NCI-H1436 (cell line): ENCODE data around the gene GALE.
"Not testable (repeated sequence)": the region's sequence is repeated elsewhere in the genome, so short reads cannot be mapped to it uniquely, and the experiment has no call there.

Experiments used
- DNase-seq: peaks from one replicate; lab custom pipeline; 2025; lab: John Stamatoyannopoulos, UW

GALE gene

DNA sequence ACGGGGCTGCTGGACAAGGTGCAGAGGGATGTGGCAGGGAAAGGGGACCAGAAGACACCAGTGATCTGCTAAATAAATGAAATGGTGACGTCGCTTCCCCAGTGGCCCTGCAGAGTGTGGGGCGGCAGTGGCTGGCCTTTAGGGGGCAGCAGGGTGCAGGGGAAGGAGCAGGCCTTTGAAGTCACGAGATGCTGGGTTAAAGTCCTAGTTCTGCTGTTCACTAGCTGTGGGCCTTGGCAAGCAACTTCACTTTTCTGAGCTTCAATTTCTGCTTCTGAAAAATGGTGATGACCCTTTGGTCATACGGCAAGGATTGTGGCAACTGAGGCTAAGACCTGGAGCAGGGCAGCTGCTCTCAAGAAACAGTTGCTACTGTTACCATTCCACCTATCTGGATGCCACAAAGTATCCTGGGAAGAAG, 9.2 kb upstream of the GALE start:
- peak; percentile 38 for DNase-seq

DNA sequence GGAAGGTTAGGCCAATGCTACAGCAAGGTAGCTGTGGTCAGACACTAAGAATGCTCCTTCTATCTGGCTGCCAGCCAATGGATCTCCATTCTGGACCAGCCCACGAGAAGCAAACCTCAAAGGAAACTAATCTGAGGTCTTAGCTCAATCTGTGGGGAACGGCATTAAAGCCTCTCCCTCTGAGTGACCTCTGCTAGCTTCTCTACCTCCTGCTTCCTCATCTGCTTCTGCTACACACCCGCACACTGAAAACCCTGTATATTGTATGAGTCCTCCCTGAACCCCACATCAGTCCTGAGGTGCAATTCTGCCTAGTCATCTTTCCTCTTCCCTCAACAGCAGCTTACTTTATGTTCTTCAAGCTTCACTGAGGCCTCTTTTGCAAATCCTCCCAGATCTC, 6.9 kb upstream of the GALE start:
- DNase-seq = no peak

DNA sequence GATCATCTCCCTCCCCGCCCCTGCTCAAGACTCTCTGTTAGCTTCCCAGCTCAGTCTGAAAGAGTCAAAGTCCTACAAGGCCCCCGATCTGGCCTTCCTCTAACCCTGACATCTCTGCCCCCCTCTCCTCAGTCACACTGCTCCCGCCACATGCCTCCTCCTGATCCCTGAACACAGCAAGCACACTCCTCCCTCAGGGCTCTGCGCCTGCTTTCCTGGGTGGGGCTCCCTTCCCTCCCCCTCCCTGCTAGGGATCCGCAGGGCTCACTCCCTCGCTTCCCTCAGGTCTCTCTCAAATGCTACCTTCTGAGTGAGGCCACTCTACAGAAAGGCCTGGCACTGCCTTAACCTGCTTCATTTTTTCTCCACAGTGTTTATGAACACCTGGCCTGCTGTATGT, 5.7 kb upstream of the GALE start:
- DNase-seq = no peak

DNA sequence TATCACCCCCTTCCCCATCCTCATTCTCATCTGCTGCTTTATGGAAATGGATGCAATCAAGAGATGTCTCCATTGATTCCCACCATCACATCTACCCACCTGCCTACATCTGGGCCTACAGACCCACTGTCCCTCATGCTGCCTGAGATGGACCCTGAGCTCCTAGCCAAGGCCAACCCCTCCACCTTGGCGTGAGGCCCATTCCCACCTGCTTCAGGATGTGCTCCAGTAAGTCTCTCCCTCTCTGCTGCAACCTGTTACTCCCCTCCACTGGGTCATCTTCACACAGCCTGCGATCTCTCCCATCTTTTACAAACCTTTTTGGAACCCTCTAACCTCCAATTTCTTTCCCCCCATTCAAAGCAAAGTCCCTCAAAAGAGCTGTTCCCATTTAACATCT, 4.5 kb upstream of the GALE start:
- no peak for DNase-seq

DNA sequence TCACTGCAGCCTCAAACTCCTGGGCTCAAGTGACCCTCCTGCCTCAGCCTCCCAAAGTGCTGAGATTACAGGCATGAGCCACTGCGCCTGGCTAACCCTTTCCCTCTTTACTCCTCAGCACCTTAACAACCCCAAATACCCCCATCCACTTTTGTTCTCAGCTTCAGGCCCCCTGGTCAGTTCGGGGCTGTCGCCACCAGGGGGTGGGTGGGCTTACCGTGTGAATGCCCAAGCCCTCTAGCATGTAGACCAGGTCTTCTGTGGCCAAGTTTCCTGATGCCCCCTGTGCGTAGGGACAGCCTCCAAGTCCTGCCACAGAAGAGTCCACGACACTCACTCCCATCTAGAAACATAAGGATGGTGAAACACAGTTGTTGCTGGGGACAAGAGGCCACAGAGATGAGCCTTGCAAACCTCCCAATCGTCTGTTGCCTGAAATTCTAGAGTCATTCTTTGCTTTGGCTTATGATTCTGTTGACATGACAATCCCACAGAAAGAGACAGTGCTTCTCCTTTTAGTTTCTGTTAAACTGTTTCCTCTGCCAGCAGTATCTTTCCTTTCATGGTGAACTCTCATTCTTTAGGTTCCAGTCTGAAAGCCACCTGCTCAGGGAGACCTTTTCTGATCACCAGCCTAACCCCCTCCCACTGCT, 3.8 kb upstream of the GALE start:
- DNase-seq = no peak

DNA sequence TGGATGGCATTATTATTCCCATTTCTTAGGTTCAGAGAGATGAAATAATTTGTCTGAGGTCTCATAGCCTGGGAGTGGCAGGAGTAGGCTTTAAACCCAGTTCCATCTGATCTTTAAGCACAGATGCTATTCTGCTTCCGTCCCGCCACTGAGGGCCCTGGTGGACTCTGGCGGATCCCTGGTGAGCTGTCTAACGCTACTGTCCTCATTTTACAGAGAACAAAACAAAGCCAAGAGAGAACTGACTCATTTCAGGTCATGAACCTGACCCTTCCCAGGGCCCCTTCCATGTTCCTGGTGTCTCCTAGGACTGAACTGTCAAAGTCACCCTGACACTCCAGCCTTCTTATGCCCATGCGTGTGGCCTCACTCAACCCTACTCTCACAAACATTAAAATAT, 3.1 kb upstream of the GALE start:
- DNase-seq = no peak

DNA sequence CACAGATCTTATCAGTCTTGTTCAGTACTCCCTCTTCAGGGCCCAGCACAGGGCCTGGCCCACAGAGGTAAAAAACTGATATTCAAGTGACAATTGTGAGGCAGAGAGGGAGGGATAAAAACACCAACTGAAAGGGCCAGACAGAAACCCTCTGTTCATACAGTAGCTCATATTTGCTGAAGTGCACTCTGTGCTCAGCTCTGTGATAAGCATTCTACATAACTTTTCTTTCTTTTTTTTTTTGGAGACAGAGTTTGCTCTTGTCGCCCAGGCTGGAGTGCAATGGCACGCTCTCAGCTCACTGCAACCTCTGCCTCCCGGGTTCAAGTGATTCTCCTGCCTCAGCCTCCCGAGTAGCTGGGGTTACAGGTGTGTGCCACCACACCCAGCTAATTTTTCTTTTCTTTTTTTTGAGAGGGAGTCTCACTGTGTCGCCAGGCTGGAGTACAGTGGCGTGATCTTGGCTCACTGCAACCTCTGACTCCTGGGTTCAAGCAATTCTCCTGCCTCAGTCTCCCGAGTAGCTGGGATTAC, 2.3 kb upstream of the GALE start:
- DNase-seq = not testable (repeated sequence)

DNA sequence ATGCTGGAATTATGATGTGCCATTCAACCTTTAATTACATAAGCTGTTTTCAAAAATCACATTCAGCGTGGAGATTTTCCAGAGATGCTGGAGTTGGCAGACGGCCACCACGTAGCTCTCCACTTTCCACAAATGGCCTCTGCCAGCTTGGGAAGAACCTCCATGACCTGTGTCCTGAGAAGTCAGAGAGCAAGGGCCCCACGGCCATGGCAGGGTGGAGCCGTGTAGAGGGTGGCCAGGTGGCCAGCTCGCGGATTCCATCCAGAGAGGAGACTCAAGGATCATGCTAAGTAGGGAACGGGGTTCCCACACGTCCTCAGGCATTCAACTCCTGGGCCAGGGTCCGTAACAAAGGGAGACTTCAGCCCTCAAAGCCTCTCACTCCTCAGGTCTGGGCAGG, 1.3 kb upstream of the GALE start:
- no peak for DNase-seq

DNA sequence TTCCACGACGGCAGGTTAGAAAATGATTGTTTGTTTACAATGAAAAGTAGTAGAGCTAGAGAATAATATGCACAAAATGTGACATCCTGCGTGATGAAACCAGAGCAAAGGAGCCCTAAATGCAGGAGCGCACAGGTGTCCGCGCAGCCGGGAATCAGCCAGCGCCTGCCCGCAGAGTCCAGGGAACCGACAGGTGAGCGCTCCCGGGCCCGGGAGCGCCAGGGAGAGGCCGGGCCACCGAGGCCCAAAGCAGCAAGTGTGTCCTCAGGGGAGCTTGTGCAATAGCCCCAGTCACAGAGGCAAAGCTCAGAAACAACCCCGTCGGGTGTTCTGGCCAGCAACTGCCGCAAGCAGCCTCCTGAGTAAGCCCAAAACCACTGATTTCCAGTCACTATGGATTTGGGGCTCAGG, 789 bp upstream of the GALE start:
- DNase-seq = no peak

DNA sequence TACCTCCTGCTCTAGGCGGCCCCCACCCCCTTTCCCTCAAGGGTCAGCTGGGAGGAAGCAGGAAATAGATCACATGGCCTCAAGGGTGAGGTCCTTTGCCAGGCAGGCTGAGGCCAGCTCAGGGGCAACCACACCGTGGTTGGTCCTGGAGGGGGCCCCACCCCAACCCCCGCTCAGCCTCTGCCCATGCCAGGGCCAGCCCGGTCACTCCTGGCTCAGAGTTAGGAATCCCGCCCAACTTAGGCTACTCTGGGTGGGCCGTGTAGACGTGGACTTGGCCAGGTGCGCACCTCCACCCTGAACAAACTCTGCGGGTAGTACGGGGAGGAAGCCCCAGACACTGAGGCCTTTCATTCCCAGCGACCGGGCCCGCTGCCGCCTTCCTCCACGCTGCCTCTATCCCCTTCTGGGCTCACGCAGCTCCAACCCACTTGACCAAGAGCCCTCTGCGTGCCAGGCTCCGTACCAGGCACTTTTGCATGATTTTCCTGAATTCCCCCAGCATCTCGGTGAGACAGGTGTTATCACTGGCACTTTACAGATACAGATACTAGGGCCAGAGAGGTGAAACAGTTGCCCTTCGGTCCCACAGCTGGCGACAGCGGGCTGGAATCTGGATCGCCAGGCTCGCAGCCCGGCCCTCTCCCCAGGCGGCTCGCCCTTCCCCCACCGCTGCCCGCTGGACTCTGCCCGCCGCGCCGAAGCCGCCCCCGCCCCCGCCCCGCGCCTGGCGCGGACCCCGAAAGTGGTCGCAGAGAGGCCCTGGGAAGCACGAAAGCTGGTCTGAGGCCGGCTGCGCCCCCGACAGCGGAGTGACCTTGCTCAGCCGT, 769 bp downstream of the GALE start:
- no peak for DNase-seq

DNA sequence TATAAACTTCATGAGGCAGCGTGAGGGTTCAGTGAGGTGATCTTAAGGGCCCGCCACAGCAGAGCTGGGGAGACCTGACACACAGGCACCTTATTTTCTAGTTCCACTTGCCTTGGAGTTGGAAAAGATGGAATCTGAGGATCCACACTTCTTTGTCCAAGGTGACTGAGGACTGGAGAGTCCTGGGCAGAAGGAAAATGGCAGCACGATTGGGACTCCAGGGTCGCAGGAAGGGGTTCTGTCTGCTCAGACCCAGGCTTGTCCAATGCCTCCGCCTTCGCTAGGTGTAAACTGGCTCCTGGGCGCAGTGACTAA, 1.3 kb downstream of the GALE start:
- no peak for DNase-seq

DNA sequence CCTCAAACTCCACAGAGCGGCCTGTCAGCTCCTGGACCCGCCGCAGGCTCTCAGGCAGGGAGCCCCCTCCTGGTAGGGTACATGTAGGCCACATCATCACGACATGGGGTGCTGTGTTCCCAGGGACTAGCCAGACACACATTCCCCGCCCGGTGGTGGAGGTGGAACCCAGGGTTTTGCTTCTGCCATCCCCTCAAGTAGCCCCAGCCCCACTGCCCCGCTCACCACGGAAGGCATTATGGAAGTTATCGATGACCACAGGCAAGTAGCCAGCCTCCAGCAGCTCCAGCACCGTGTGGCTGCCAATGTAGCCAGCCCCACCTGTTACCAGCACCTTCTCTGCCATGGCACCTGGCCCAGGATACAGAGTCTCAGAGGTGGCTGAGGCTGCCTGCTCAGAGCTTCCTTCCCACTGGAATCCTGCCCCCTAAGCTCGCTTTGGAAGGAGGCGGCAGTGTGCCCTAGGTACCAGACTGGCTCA, 1.9 kb downstream of the GALE start:
- no peak for DNase-seq

DNA sequence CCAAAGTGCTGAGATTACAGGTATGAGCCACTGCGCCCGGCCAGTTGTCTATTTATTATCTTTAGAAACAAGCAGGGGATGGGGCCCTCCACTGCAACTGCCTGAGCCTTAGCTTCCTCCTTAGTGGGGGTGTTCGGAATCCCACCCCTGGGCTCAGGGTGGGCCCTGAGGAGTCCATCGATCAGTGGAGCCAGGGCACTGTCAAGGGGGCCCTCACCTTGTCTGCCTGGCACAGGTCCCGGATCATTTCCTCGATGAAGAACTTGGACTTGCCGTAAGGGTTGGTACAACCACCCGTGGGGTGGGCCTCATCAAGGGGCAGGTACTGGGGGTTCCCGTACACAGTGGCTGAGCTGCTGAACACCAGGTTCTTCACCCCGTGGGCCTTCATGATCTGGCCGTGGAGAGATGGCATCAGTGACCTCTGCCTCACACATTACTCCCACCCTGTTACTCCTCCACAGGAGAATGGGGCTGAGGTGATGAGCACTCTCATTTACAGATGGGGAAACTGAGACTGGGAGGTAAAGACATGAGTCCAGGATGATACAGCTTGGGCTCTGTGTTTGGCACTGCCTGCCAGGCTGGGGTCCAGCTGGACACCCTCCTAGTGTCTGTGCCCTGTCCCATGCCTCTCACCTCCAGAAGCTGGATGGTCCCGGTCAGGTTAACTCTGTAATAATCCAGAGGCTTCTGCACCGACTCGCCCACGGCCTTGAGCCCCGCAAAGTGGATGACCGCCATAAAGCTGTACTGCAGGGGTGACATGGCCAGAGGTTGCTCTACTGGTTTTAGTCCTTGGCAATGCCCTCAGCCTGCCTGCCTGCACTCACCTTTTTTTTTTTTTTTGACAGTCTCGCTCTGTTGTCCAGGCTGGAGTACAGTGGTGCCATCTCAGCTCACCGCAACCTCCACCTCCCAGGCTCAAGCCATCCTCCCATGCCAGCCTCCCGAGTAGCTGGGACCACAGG, 2.8 kb downstream of the GALE start:
- no peak for DNase-seq

DNA sequence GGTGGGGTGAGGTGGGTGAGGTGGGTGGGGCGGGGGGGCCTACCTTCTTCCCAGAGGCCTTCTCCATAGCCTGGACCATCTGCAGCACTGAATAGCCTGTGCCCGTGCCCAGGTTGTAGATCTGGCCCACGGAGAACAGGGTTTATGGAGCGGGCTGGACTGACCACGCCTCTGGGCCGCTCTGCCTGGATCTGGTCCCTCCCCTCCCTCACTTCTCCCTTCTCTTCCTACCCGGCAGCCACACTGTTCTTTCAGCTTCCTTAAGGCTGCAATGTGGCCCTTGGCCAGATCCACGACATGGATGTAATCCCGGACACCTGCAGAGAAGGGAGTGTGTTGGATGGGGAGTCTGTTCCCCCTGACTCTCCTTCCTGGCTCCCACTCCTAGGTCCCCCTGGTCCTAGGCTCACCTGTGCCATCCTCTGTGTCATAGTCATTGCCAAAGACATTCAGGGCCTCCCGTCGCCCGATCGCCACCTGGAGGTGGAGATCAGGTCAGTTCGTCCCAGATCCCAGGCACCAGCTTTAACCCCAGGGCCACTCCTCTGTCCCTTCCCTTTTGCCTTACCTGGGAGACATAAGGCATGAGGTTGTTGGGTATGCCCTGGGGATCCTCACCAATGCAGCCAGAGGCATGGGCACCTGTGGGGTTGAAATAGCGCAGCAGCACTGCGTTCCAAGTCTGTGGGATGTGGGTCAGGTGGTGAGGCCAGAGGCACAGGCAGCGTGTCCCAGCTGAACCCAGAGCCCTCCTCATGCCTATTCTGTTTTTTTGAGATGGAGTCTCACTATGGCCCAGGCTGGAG, 3.9 kb downstream of the GALE start:
- DNase-seq = no peak

DNA sequence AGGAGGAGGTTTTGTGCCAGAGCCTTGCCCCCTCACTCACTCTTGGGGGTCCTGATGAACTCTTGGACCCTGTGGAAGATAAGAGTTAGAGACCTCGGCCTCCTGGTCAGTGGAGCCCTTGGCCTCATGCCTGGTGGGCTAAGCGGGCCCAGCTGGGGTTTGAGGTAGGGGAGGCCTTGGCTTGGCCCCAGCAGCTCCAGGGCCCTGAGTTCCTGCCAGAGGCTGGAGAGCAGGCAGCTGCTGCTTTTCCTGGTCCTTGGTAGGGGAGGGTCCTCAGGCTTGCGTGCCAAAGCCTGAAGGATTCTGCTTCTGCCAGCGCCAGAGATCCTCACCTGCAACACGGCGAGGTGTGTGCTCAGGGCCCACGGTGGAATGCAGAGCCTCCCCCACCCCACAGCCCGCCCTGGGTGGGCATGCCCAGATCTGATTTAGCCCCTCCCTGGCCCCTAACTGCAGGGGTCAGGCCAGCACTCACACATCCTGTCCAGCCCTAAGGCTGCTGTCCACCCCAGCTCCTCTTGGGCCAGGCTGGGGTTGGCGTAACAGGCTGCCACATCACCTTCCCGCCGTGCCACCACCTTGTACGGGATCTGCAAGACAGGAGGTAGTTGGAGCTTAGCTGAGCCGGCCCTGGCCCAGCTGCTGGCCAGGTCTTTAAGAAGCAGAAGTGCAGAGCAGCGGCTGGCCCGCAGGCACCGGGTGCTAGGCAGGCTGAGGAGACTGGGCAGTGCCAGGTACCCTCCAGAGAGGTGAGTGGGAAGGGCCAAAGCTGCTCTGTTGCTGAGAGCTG, 4.7 kb downstream of the GALE start:
- no peak for DNase-seq

DNA sequence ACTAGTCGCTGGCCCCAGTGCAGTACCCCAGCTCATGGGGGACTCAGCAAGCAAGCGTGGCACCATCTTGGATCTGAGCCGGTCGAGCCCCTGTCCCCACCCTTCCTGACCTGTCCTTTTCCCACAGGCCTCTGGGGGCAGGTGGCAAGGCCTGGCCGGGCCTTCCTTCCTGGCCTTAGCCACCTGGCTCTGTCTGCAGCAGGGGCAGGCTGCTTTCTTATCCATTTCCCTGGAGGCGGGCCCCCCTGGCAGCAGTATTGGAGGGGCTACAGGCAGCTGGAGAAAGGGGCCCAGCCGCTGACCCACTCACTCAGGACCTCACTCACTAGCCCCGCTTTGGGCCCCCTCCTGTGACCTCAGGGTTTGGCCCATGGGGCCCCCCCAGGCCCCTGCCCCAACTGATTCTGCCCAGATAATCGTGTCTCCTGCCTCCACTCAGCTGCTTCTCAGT, 5.8 kb downstream of the GALE start:
- DNase-seq = not testable (repeated sequence)

DNA sequence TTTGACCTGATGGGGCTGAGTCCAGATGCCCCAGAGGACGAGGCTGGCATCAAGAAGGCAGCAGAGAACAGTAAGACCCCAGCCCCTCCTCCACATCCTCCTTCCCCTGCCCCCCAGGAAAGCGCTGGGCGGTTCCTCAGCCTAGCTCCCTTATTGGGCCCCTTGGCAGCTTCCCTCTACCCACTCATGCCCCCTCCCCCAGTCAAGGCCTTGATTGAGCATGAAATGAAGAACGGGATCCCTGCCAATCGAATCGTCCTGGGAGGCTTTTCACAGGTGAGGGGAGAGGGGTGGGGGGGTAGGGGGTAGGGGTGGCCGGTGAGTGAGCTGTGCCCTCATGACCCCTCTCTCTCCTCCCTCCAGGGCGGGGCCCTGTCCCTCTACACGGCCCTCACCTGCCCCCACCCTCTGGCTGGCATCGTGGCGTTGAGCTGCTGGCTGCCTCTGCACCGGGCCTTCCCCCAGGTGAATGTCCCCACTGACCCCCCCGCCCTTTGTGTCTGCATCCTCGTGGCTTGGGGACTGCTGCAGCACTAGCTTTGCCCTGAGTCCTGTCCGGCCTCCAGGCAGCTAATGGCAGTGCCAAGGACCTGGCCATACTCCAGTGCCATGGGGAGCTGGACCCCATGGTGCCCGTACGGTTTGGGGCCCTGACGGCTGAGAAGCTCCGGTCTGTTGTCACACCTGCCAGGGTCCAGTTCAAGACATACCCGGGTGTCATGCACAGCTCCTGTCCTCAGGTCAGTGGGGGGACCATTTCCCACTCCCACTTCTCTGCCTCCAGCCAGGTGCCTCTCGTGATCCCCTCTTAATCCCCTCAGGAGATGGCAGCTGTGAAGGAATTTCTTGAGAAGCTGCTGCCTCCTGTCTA, 6.5 kb downstream of the GALE start:
- DNase-seq = no peak

DNA sequence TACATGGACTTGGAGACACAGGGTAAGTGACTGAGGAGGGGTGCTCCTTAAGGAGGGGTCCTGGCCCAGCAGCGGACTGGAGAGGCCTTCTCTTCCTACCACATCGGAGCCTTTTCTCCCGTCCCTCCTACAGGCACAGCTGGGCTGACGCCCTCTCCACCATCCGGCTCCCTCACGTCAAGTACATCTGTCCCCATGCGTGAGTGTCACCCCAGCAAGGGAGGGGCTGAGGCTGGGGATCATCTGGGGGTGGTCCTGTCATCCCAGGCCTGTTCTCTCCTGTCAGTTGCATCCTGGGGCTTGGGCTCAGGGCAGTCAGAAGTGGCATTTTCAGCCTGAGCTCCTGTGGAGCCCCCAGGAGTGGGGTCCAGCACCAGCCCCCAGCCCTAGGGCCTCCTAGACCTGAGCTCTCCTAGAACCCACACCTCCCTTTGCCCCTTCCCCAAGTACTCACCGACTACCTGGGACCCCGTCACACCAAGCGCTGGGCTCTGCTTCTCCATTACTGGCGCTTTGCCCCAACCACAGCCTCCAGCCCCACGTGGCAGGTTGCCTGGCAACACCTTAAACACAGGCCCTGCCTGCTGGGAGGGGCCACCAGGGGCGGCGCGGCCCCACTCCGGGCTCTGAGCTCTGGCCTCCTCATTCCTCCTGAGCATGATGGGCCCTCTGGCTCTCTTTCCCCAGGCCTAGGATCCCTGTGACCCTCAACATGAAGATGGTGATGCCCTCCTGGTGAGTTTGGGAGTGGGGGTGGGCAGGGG, 7.4 kb downstream of the GALE start:
- no peak for DNase-seq
